HepG2 (cell line): Measurements from ENCODE around the gene MPIG6B. TPM values are rescaled to one million over a fixed set of nuclear protein-coding genes. Genes with fewer than 3 reads are reported as not detected.

Source experiments
- AFF4 ChIP-seq: sonication (generic); formaldehyde crosslinking; IDR thresholded peaks from 2 replicates; pipeline ENCODE4 v1.4.0; 2020; ENCODE audit warnings: missing genetic modification reagents
- ARID2 ChIP-seq: sonication (generic); formaldehyde crosslinking; IDR thresholded peaks from 2 replicates; pipeline ENCODE4 v1.8.1; 2022; ENCODE audit warnings: mild to moderate bottlenecking, missing genetic modification reagents, borderline replicate concordance
- ATF2 ChIP-seq: sonication (generic); formaldehyde crosslinking; IDR thresholded peaks from 2 replicates; pipeline ENCODE4 v1.4.0; 2020; ENCODE audit warnings: missing genetic modification reagents
- BATF2 ChIP-seq: sonication (generic); formaldehyde crosslinking; IDR thresholded peaks from 2 replicates; pipeline ENCODE4 v1.8.0; 2022; ENCODE audit warnings: mild to moderate bottlenecking, missing genetic modification reagents, moderate library complexity
- DNMT1 ChIP-seq: sonication (generic); formaldehyde crosslinking; IDR thresholded peaks from 2 replicates; pipeline ENCODE4 v1.5.1; 2020; ENCODE audit warnings: mild to moderate bottlenecking, missing genetic modification reagents
- FOXM1 ChIP-seq: sonication (generic); formaldehyde crosslinking; IDR thresholded peaks from 2 replicates; pipeline ENCODE4 v1.5.0; 2020; ENCODE audit warnings: missing genetic modification reagents
- ISX ChIP-seq: sonication (generic); formaldehyde crosslinking; conservative IDR thresholded peaks from 2 replicates; pipeline ENCODE4 v1.5.0; 2020; ENCODE audit warnings: missing genetic modification reagents
- KLF13 ChIP-seq: sonication (generic); formaldehyde crosslinking; IDR thresholded peaks from 2 replicates; pipeline ENCODE4 v1.4.0; 2020; ENCODE audit warnings: mild to moderate bottlenecking, missing genetic modification reagents
- MED13 ChIP-seq: sonication (generic); formaldehyde crosslinking; IDR thresholded peaks from 2 replicates; pipeline ENCODE4 v1.5.0; 2020; ENCODE audit warnings: missing genetic modification reagents
- RAD51 ChIP-seq: fragments of 450-650 bp; IDR thresholded peaks from 2 replicates; pipeline ENCODE4 v1.6.1; 2016; ENCODE audit warnings: borderline replicate concordance
- RBFOX2 ChIP-seq: fragments of 200-400 bp; formaldehyde crosslinking; IDR thresholded peaks from 2 replicates; pipeline ENCODE4 v1.6.1; 2017; ENCODE audit warnings: low read depth, mild to moderate bottlenecking, low read length
- RBM22 ChIP-seq: fragments of 200-400 bp; formaldehyde crosslinking; optimal IDR thresholded peaks from 2 replicates; pipeline ENCODE3; 2017; ENCODE audit warnings: mild to moderate bottlenecking, low read length, moderate library complexity
- RBM39 ChIP-seq: fragments of 200-400 bp; formaldehyde crosslinking; IDR thresholded peaks from one replicate; pipeline ENCODE4 v1.6.1; 2018; ENCODE audit warnings: antibody characterized with exemption, mild to moderate bottlenecking, low read depth, low read length; ENCODE audit not compliant: poor library complexity, severe bottlenecking
- SMAD9 ChIP-seq: sonication (generic); formaldehyde crosslinking; IDR thresholded peaks from 2 replicates; pipeline ENCODE4 v1.5.1; 2020; ENCODE audit warnings: mild to moderate bottlenecking, missing genetic modification reagents
- SSRP1 ChIP-seq: IDR thresholded peaks from 2 replicates; pipeline ENCODE4 v1.6.1; 2016; ENCODE audit warnings: control low read depth
- TMF1 ChIP-seq: sonication (generic); formaldehyde crosslinking; IDR thresholded peaks from 2 replicates; pipeline ENCODE4 v1.8.1; 2022; ENCODE audit warnings: low read depth, missing genetic modification reagents
- ZBTB25 ChIP-seq: IDR thresholded peaks from 2 replicates; pipeline ENCODE4 v1.6.1; 2018; ENCODE audit warnings: missing genetic modification reagents
- ZFX ChIP-seq: sonication (generic); formaldehyde crosslinking; IDR thresholded peaks from 2 replicates; pipeline ENCODE4 v1.4.0; 2020; ENCODE audit warnings: mild to moderate bottlenecking, low read depth, missing genetic modification reagents, moderate library complexity
- ZNF230 ChIP-seq: sonication (generic); formaldehyde crosslinking; IDR thresholded peaks from 2 replicates; pipeline ENCODE4 v1.4.0; 2020; ENCODE audit warnings: mild to moderate bottlenecking, missing genetic modification reagents
- ZNF672 ChIP-seq: sonication (generic); formaldehyde crosslinking; IDR thresholded peaks from 2 replicates; pipeline ENCODE4 v1.8.1; 2022; ENCODE audit warnings: missing genetic modification reagents
- ZNF720 ChIP-seq: sonication (generic); formaldehyde crosslinking; IDR thresholded peaks from 2 replicates; pipeline ENCODE4 v1.4.0; 2020; ENCODE audit warnings: missing genetic modification reagents
- ZSCAN20 ChIP-seq: sonication (generic); formaldehyde crosslinking; IDR thresholded peaks from 2 replicates; pipeline ENCODE4 v1.4.0; 2020; ENCODE audit warnings: missing genetic modification reagents, mild to moderate bottlenecking, borderline replicate concordance
- ZSCAN22 ChIP-seq: sonication (generic); formaldehyde crosslinking; IDR thresholded peaks from 2 replicates; pipeline ENCODE4 v1.4.0; 2020; ENCODE audit warnings: mild to moderate bottlenecking, missing genetic modification reagents
- polyA plus RNA-seq, 8 experiments: library from polyadenylated mRNA; depleted of rRNA in 3 of 8; stranded (reverse) in 7 of 8; unstranded in 1 of 8; fragments of >200 nt; fragmentation: Illumina TruSeq in 4 of 8; extraction: Trizol in 4 of 8; gene quantifications; 2 replicates each; pipeline versions ENCODE4 v1.2.1 to v1.2.3, GENCODE V29; 2011 to 2016; ENCODE audit warnings: low read depth in 4 of 8, missing spikeins in 1 of 8, mixed read lengths in 1 of 8; ENCODE audit not compliant: insufficient read depth in 1 of 8
- total RNA-seq, 5 experiments: library from RNA; depleted of rRNA; stranded (reverse); fragments of >200 nt; fragmentation: Illumina TruSeq; extraction: Trizol; gene quantifications; 2 replicates each; pipeline ENCODE4 v1.2.3, GENCODE V29; 2016; ENCODE audit warnings: low read depth in 1 of 5

MPIG6B gene
- total and polyA plus RNA-seq, 2 of the 13 experiments (the other 11 are each of a cell fraction or from before 2014, with no cell fraction given): not detected

- peak; percentile 96 for TF ChIP-seq ZBTB25 (CRISPR knock-in tag)
- no peak; the same call in none of the 2 replicates for TF ChIP-seq MED13 (CRISPR knock-in tag)
- no peak for TF ChIP-seq ZSCAN22 (CRISPR knock-in tag)
- no peak for TF ChIP-seq AFF4 (CRISPR knock-in tag)
- 0 out of 2 replicates have a peak, but pooled peaks have one; percentile 69 for TF ChIP-seq ISX (CRISPR knock-in tag)
- no peak for TF ChIP-seq RAD51
- TF ChIP-seq SMAD9 (CRISPR knock-in tag): no peak
- no peak for TF ChIP-seq ZNF672 (CRISPR knock-in tag)
- TF ChIP-seq FOXM1 (CRISPR knock-in tag): no peak
- TF ChIP-seq BATF2: no peak
- peak; percentile 45; the same call in 1 of the 2 replicates for TF ChIP-seq ARID2 (CRISPR knock-in tag)
- no peak for TF ChIP-seq ZNF720 (CRISPR knock-in tag)
- peak; percentile 77 for TF ChIP-seq TMF1 (CRISPR knock-in tag)
- TF ChIP-seq KLF13 (CRISPR knock-in tag): no peak
- no peak for TF ChIP-seq SSRP1 (CRISPR knock-in tag)
- peak; percentile 94 for TF ChIP-seq ZFX
- peak; percentile 86; the same call in 1 of the 2 replicates for TF ChIP-seq ZNF230 (CRISPR knock-in tag)
- TF ChIP-seq RBM22: no peak
- no peak for TF ChIP-seq DNMT1
- TF ChIP-seq RBM39: peak; percentile 76
- peak; percentile 86 for TF ChIP-seq RBFOX2
- peak; percentile 99 for TF ChIP-seq ATF2
- peak; percentile 36; the same call in 1 of the 2 replicates for TF ChIP-seq ZSCAN20 (CRISPR knock-in tag)
Observed at GRCh38 chr6:31702819-31703716, 20.1 kb upstream of the MPIG6B start, which contains the start of gene ABHD16A (continued).
